K562 (cell line): Measurements from ENCODE around the gene RBFOX2. TPM values are rescaled to one million over a fixed set of nuclear protein-coding genes. Genes with fewer than 3 reads are reported as not detected.

Experiments
- ATAC-seq: fragments of 200-7000 bp; cut with Tn5 transposase; 3 replicates; pipeline ENCODE4 v1.9.1; 2020; ENCODE audit warnings: moderate library complexity
- BruUV-seq: library from RNA; stranded (reverse); fragments of 400-500 nt; replicated peaks from 2 replicates; lab custom pipeline; 2021; lab: Mats Ljungman, UMichigan
- CTCF ChIA-PET: fragments of 300-600 bp; formaldehyde crosslinking; extraction: SDS; loops from one replicate; lab custom pipeline; 2021; ENCODE audit warnings: low intra/inter-chr PET ratio; lab: Yijun Ruan, JAX
- POLR2A ChIA-PET: fragments of 300-600, 350-650 bp; sonication (Branson Sonifier 250); formaldehyde crosslinking; extraction: SDS; loops from one replicate; lab custom pipeline; 2021; ENCODE audit warnings: antibody characterized with exemption, inconsistent platforms; lab: Yijun Ruan, JAX
- DNase-seq, 4 experiments: peaks; one replicate each; pipeline versions ENCODE4 v3.0.0 to v3.0.0-alpha.2; 2011 to 2018; ENCODE audit warnings: low spot score in 3 of 4, mixed read lengths in 3 of 4; ENCODE audit errors: extremely low read depth in 1 of 4
- FAIRE-seq: peaks from 2 replicates; lab custom pipeline; 2011; peaks lifted over from hg19 to GRCh38; lab: Jason Lieb, UNC
- H2AFZ ChIP-seq: 2 replicates; pipeline ENCODE4 v1.6.0; 2011; ENCODE audit warnings: low read depth, low read length, control low read depth, inconsistent platforms
- H3K27ac ChIP-seq: fragments of 200-600 bp; 3 replicates; pipeline ENCODE4 v1.8.0; 2011; ENCODE audit warnings: low read depth, mild to moderate bottlenecking, control low read depth, inconsistent platforms, low read length, moderate library complexity, mixed read lengths; ENCODE audit errors: extremely low read depth
- H3K27me3 ChIP-seq, 2 experiments: fragments of 300-600 bp in 1 of 2; 2 replicates in 1 of 2; 3 replicates in 1 of 2; pipeline versions ENCODE4 v1.6.0 to v1.8.0; 2011; ENCODE audit warnings: inconsistent platforms in 2 of 2, low read length in 2 of 2, mild to moderate bottlenecking in 1 of 2, mixed read lengths in 1 of 2, moderate library complexity in 1 of 2; ENCODE audit not compliant: control insufficient read depth in 2 of 2, insufficient read depth in 2 of 2
- H3K36me3 ChIP-seq: fragments of 300-600 bp; 3 replicates; pipeline ENCODE4 v1.8.0; 2011; ENCODE audit warnings: mild to moderate bottlenecking, low read length, inconsistent platforms; ENCODE audit not compliant: control insufficient read depth, insufficient read depth
- H3K4me1 ChIP-seq, 2 experiments: fragments of 200-600 bp in 1 of 2; replicated peaks in 1 of 2; 2 replicates in 1 of 2; 3 replicates in 1 of 2; pipeline versions ENCODE4 v1.5.1 to v1.8.0; 2011; ENCODE audit warnings: inconsistent platforms in 2 of 2, low read length in 2 of 2, mild to moderate bottlenecking in 1 of 2, mixed read lengths in 1 of 2, moderate library complexity in 1 of 2; ENCODE audit not compliant: control insufficient read depth in 2 of 2, insufficient read depth in 2 of 2
- H3K4me2 ChIP-seq: 2 replicates; pipeline ENCODE4 v1.6.1; 2011; ENCODE audit warnings: low read length, control low read depth, inconsistent platforms, mixed read lengths; ENCODE audit not compliant: insufficient read depth
- H3K4me3 ChIP-seq: fragments of 200-600 bp; sonication (generic), shearing (Covaris generic); 2 replicates; pipeline ENCODE4 v1.5.1; 2016; ENCODE audit warnings: control low read depth, inconsistent platforms
- H3K79me2 ChIP-seq: fragments of 200-600 bp; 3 replicates; pipeline ENCODE4 v1.8.0; 2011; ENCODE audit warnings: low read length, inconsistent platforms; ENCODE audit not compliant: control insufficient read depth, insufficient read depth
- H3K9ac ChIP-seq, 2 experiments: 2 replicates each; pipeline versions ENCODE4 v1.6.0 to v1.6.1; 2011; ENCODE audit warnings: low read depth in 2 of 2, low read length in 2 of 2, control low read depth in 1 of 2, inconsistent platforms in 1 of 2, mild to moderate bottlenecking in 1 of 2, mixed read lengths in 1 of 2; ENCODE audit not compliant: insufficient read depth in 1 of 2
- H3K9me1 ChIP-seq: one replicate; pipeline ENCODE4 v1.6.0; 2011; ENCODE audit warnings: inconsistent platforms, mild to moderate bottlenecking, low read length, moderate library complexity; ENCODE audit not compliant: control insufficient read depth, insufficient read depth
- H3K9me3 ChIP-seq: replicated peaks from 2 replicates; pipeline ENCODE4 v1.5.1; 2011; ENCODE audit warnings: low read depth, low read length, inconsistent platforms; ENCODE audit not compliant: control insufficient read depth, insufficient read depth
- H4K20me1 ChIP-seq: replicated peaks from 2 replicates; pipeline ENCODE4 v1.6.1; 2011; ENCODE audit warnings: low read length, inconsistent platforms, mixed read lengths; ENCODE audit not compliant: control insufficient read depth, insufficient read depth
- CHAMP1 ChIP-seq: fragments of 450-650 bp; IDR thresholded peaks from 2 replicates; pipeline ENCODE4 v1.6.1; 2016; ENCODE audit warnings: mild to moderate bottlenecking
- RNF2 ChIP-seq: sonication (generic); IDR thresholded peaks from 2 replicates; pipeline ENCODE4 v1.6.1; 2016
- SMARCB1 ChIP-seq: IDR thresholded peaks from 2 replicates; pipeline ENCODE4 v1.6.1; 2011; ENCODE audit warnings: improper control_type of control experiment, low read depth; ENCODE audit not compliant: insufficient read length
- TRIM24 ChIP-seq, 2 experiments: fragments of 450-650 bp; IDR thresholded peaks; 2 replicates each; pipeline ENCODE4 v1.6.1; 2016
- U2AF1 ChIP-seq: fragments of 200-400 bp; formaldehyde crosslinking; optimal IDR thresholded peaks from 2 replicates; pipeline ENCODE3; 2017; ENCODE audit warnings: mild to moderate bottlenecking, low read depth, low read length, moderate library complexity
- ZBTB34 ChIP-seq: fragments of 250-450 bp; sonication (Bioruptor Pico); IDR thresholded peaks from 2 replicates; pipeline ENCODE4 v1.8.0; 2021; ENCODE audit warnings: mild to moderate bottlenecking, moderate library complexity
- ZC3H11A ChIP-seq: IDR thresholded peaks from 2 replicates; pipeline ENCODE4 v1.6.1; 2012; ENCODE audit warnings: low read depth, low read length, improper control_type of control experiment
- WGBS: fragments of 100-300 bp; shearing (Covaris generic); methylation state at CpG from one replicate; pipeline ENCODE4 v1.1.6; 2016; ENCODE audit warnings: low coverage, mixed read lengths; ENCODE audit not compliant: insufficient coverage; ENCODE audit errors: missing lambda C conversion rate; 5-methylcytosine and 5-hydroxymethylcytosine counted together
- in situ Hi-C: fragments of 300-500 bp; cut with MboI; formaldehyde crosslinking; loops from 4 replicates; pipeline ENCODE4 v1.15.0; 2018; ENCODE audit warnings: inconsistent platforms, mixed read lengths
- intact Hi-C: fragments of 100-400 bp; cut with micrococcal nuclease; formaldehyde crosslinking; loops from 2 replicates; pipeline ENCODE4 v1.14.2; 2022
- polyA plus RNA-seq, 8 experiments: library from polyadenylated mRNA; depleted of rRNA in 4 of 8; stranded (reverse) in 5 of 8; unstranded in 3 of 8; fragments of >200 nt; fragmentation: Nextera tagmentation in 2 of 8; fragmentation: Illumina TruSeq in 1 of 8; extraction: Ambion mirVana in 2 of 8; extraction: Trizol in 1 of 8; gene quantifications; 2 replicates each; pipeline versions ENCODE4 v1.2.1 to v1.2.3, GENCODE V29; 2011 to 2014; ENCODE audit warnings: inconsistent platforms in 1 of 8, missing spikeins in 1 of 8
- total RNA-seq, 7 experiments: library from RNA; depleted of rRNA in 6 of 7; stranded (reverse); fragments of >200 nt in 6 of 7; fragmentation: Illumina TruSeq in 2 of 7; extraction: Trizol in 2 of 7; gene quantifications; 2 replicates each; pipeline versions ENCODE4 v1.2.1 to v1.2.3, GENCODE V29; 2011 to 2021; ENCODE audit warnings: low replicate concordance in 1 of 7

RBFOX2 gene
- total and polyA plus RNA-seq, 9 of the 15 experiments (the other 6 are each of a cell fraction or from before 2014, with no cell fraction given): 5.8 to 24.8 (median 14.2) TPM

GRCh38 chr22:35971456-35972119, 57.0 kb downstream of the RBFOX2 start:
- FAIRE-seq (no peak), DNase-seq (no peak), ATAC-seq (no peak)
- CTCF ChIA-PET: no interaction called here
- Histone ChIP-seq H3K27ac (no peak overlapping the region), H3K9ac (no peak overlapping the region), H3K4me3 (no peak overlapping the region), H3K36me3 (no peaks in the 10 kb centered on the region; the same call in 2 of the 3 replicates), H3K4me1 (peaks cover 0 to 3% of the 10 kb centered on the region in 2 experiments; a peak in 1 of 5 replicates), H4K20me1 (no peaks in the 10 kb centered on the region), H3K79me2 (peaks cover 4% of the 10 kb centered on the region; the same call in 1 of the 3 replicates), H3K4me2 (no peak overlapping the region), H3K9me3 (no peaks in the 10 kb centered on the region), H3K9me1 (no peaks in the 10 kb centered on the region), H3K27me3 (no peaks in the 10 kb centered on the region), H2AFZ (no peak overlapping the region)
- no TSS peak for BruUV-seq
- WGBS: 65% methylated on average over 2 of the region's 3 CpGs
- no peak for TF ChIP-seq U2AF1
- no peak for TF ChIP-seq SMARCB1
- no peak for TF ChIP-seq CHAMP1
- no peak for TF ChIP-seq TRIM24 (IDR thresholded peaks at IDR 0.05)
- no peak for TF ChIP-seq ZC3H11A
- TF ChIP-seq ZBTB34: no peak
- TF ChIP-seq RNF2: no peak
- POLR2A ChIA-PET: interaction anchor here (0.9 kb wide), 1 partner anchor 43 kb away, joined by 3 read pairs; no protein-coding TSS in a partner anchor
- intact Hi-C loops: no loop called here
- in situ Hi-C loops: no loop called here
